Gastroesophageal sphincter (tissue), 4 donors: ENCODE results near the gene ACSS1. TPM values are rescaled to one million over a fixed set of nuclear protein-coding genes. Genes with fewer than 3 reads are reported as not detected.

Experiments used
- ATAC-seq: fragments of 150-250 bp; one replicate; pipeline ENCODE4 v1.9.1; 2016; ENCODE audit warnings: mild to moderate bottlenecking, moderate library complexity
- H3K27ac ChIP-seq, 4 donors: fragments of 200-600 bp; sonication (generic) in 3 of 4; 1 replicate in 3 of 4; 2 replicates in 1 of 4; pipeline ENCODE4 v1.5.1; 2016 to 2019
- H3K27me3 ChIP-seq: fragments of 200-600 bp; sonication (generic); one replicate; pipeline ENCODE4 v1.5.1; 2019
- H3K36me3 ChIP-seq, 2 donors: fragments of 200-600 bp; sonication (generic); one replicate each; pipeline ENCODE4 v1.5.1; 2019; ENCODE audit warnings: control low read depth in 1 of 2
- H3K4me1 ChIP-seq, 3 donors: fragments of 200-600 bp; sonication (generic); 1 replicate in 2 of 3; 2 replicates in 1 of 3; pipeline ENCODE4 v1.5.1; 2016 to 2019; ENCODE audit warnings: control low read depth in 2 of 3
- H3K4me3 ChIP-seq, 2 donors: fragments of 200-600 bp; sonication (generic); one replicate each; pipeline ENCODE4 v1.5.1; 2019; ENCODE audit warnings: mild to moderate bottlenecking in 1 of 2, moderate library complexity in 1 of 2
- H3K9me3 ChIP-seq, 3 donors: fragments of 200-600 bp; sonication (generic); one replicate each; pipeline ENCODE4 v1.5.1; 2017 to 2019; ENCODE audit warnings: control low read depth in 2 of 3
- CTCF ChIP-seq, 4 experiments: fragments of 200-600 bp in 2 of 4; fragments of 450-650 bp in 2 of 4; sonication (generic) in 1 of 4; IDR thresholded peaks; one replicate each; pipeline ENCODE4 v1.5.1; 2017 to 2019; ENCODE audit warnings: antibody characterized with exemption in 4 of 4, mild to moderate bottlenecking in 2 of 4, moderate library complexity in 2 of 4
- EP300 ChIP-seq: sonication (generic); formaldehyde crosslinking; IDR thresholded peaks from one replicate; pipeline ENCODE4 v1.6.1; 2017; ENCODE audit warnings: antibody characterized with exemption, mild to moderate bottlenecking
- POLR2A ChIP-seq, 2 donors: fragments of 450-650 bp; IDR thresholded peaks; one replicate each; pipeline ENCODE4 v1.6.1; 2017; ENCODE audit warnings: antibody characterized with exemption in 2 of 2, mild to moderate bottlenecking in 2 of 2, moderate library complexity in 1 of 2
- POLR2AphosphoS5 ChIP-seq: sonication (generic); formaldehyde crosslinking; IDR thresholded peaks from one replicate; pipeline ENCODE4 v1.6.1; 2017; ENCODE audit warnings: antibody characterized with exemption
- WGBS, 2 donors: methylation state at CpG; one replicate each; pipeline ENCODE4 v1.1.5; 2018; ENCODE audit warnings: low coverage in 1 of 2; 5-methylcytosine and 5-hydroxymethylcytosine counted together
- total RNA-seq, 4 donors: library from RNA; depleted of rRNA; stranded (reverse); fragments of >200 nt; gene quantifications; one replicate each; pipeline ENCODE4 v1.1.0, GENCODE V29; 2016

ACSS1 gene
- total RNA-seq, 4 donors from 2014 or later: 44.7 to 105 (median 61.6) TPM

DNA sequence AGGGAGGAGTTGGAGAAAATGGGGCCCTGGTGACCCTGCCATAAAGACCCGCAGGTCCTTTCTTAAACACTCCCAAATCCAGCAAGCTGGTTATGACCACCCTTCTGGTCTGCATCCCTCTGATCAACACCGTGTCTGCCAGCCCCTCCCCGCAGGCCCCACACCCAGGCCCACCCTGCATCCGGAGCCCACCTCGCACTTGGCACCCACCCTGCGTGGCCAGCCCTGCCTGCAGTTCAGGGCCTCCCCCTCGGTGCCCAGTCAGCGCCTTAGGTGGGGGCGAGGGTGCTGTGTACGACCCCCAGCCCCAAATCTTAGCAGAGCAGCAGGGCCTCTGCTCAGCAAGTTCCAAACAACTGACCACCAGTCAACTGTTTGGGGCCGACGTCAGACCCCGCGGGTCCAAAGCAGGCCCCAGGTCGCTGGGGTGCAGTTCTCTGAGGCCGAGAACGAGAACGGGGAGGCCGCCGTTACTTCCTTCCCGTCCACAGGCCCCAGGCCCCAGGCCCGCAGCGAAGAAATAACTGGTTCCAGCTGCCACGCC lies 1.2 kb downstream of the ACSS1 start:
- peak overlapping the region; percentile 83 to 97 (median 96) for H3K27ac ChIP-seq
- ATAC-seq: no peak

GRCh38 chr20:25055711-25056495 lies 2.0 kb downstream of the ACSS1 start:
- WGBS, 2 donors: 54 to 65% methylated on average over 4 to 8 of the region's 8 CpGs
- TF ChIP-seq EP300 (no peak), POLR2AphosphoS5 (no peak), POLR2A (IDR thresholded peaks at IDR 0.05) (no peak), CTCF (IDR thresholded peaks at IDR 0.05) (no peak)
- H3K36me3 ChIP-seq: no peaks in the 10 kb centered on the region
- H3K4me1 ChIP-seq: peaks cover 11 to 77% (median 64%) of the 10 kb centered on the region in 3 donors
- no peaks in the 10 kb centered on the region for H3K27me3 ChIP-seq
- peak overlapping the region; percentile 20 to 97 (median 96) for H3K27ac ChIP-seq
- no peaks in the 10 kb centered on the region for H3K9me3 ChIP-seq
- peak overlapping the region; percentile 77 to 83 for H3K4me3 ChIP-seq
- ATAC-seq: no peak

More for the DNA sequence above, 1.2 kb downstream of the ACSS1 start:
- WGBS, 2 donors: 16% methylated on average over 3 of the region's 24 CpGs; no CpG with 5 or more reads in 1 of the 2 donors
- TF ChIP-seq POLR2A (IDR thresholded peaks at IDR 0.05): no peak
- no peak for TF ChIP-seq CTCF (IDR thresholded peaks at IDR 0.05)
- Histone ChIP-seq H3K27me3 (no peaks in the 10 kb centered on the region), H3K9me3 (no peaks in the 10 kb centered on the region), H3K4me1 (peaks cover 11 to 69% (median 55%) of the 10 kb centered on the region in 3 donors), H3K4me3 (peak overlapping the region; percentile 77 to 83), H3K36me3 (no peaks in the 10 kb centered on the region)

GRCh38 chr20:25054995-25055629 lies 2.8 kb downstream of the ACSS1 start:
- Histone ChIP-seq H3K36me3 (no peaks in the 10 kb centered on the region), H3K9me3 (no peaks in the 10 kb centered on the region), H3K4me3 (no peak overlapping the region), H3K4me1 (peaks cover 13 to 85% (median 72%) of the 10 kb centered on the region in 3 donors), H3K27me3 (no peaks in the 10 kb centered on the region), H3K27ac (peak overlapping the region; percentile 75 to 97 (median 96))
- TF ChIP-seq EP300 (no peak), POLR2AphosphoS5 (peak; percentile 51), POLR2A (IDR thresholded peaks at IDR 0.05) (no peak), CTCF (IDR thresholded peaks at IDR 0.05) (no peak)
- WGBS, 2 donors: 60 to 90% methylated on average over 5 to 10 of the region's 10 CpGs
- ATAC-seq: no peak

GRCh38 chr20:25054096-25054820 lies 3.7 kb downstream of the ACSS1 start:
- H3K4me1 ChIP-seq: peaks cover 18 to 89% (median 75%) of the 10 kb centered on the region in 3 donors
- no peaks in the 10 kb centered on the region for H3K27me3 ChIP-seq
- no peak overlapping the region for H3K4me3 ChIP-seq
- no peaks in the 10 kb centered on the region for H3K9me3 ChIP-seq
- ATAC-seq: no peak
- no peaks in the 10 kb centered on the region for H3K36me3 ChIP-seq
- peak overlapping the region; percentile 75 to 97 (median 96) for H3K27ac ChIP-seq
- TF ChIP-seq POLR2AphosphoS5 (no peak), EP300 (no peak), CTCF (IDR thresholded peaks at IDR 0.05) (no peak)
- WGBS, 2 donors: 24 to 50% methylated on average over 2 of the region's 3 CpGs
